ENCODE data around the gene RGS19.
A peak's percentile ranks its signal among the peaks of the same experiment; 100 is the strongest.

Gene RGS19

GRCh38 chr20:64107736-64108457 lies 28.6 kb upstream of the RGS19 start:
- DNase-seq, result no peak

GRCh38 chr20:64106981-64107735 lies 27.8 kb upstream of the RGS19 start, which contains the start of gene NPBWR2:
NPBWR2 (minus strand) TSS chr20:64107565; CDS start chr20:64106831, 734 bp downstream.
- DNase-seq, result no peak

- DNase-seq, result no peak
Observed at GRCh38 chr20:64106435-64106961, 27.2 kb upstream of the RGS19 start.

- DNase-seq, result no peak
Observed at GRCh38 chr20:64105846-64106434, 26.6 kb upstream of the RGS19 start.

- no peak for DNase-seq
Observed at GRCh38 chr20:64104667-64105451, 25.5 kb upstream of the RGS19 start.

GRCh38 chr20:64103871-64104666 lies 24.8 kb upstream of the RGS19 start:
- no peak for DNase-seq

- DNase-seq, result no peak
Observed at GRCh38 chr20:64102647-64103354, 23.5 kb upstream of the RGS19 start.

- DNase-seq, result peak; percentile 88
Observed at GRCh38 chr20:64101731-64102621, 22.7 kb upstream of the RGS19 start.

- DNase-seq, result no peak
Observed at GRCh38 chr20:64100946-64101688, 21.8 kb upstream of the RGS19 start.

- no peak for DNase-seq
Observed at GRCh38 chr20:64100566-64100888, 21.2 kb upstream of the RGS19 start.

GRCh38 chr20:64099880-64100565 lies 20.7 kb upstream of the RGS19 start:
- DNase-seq, result no peak

GRCh38 chr20:64099086-64099786 lies 19.9 kb upstream of the RGS19 start:
- DNase-seq, result no peak

GRCh38 chr20:64098471-64099013 lies 19.2 kb upstream of the RGS19 start:
- DNase-seq, result no peak

- DNase-seq, result no peak
Observed at GRCh38 chr20:64096535-64096934, 17.2 kb upstream of the RGS19 start.

- no peak for DNase-seq
Observed at GRCh38 chr20:64095927-64096326, 16.6 kb upstream of the RGS19 start.

- DNase-seq, result no peak
Observed at GRCh38 chr20:64095455-64095854, 16.1 kb upstream of the RGS19 start.

GRCh38 chr20:64093013-64093503 lies 13.7 kb upstream of the RGS19 start:
- DNase-seq, result no peak
